HG03342 (cell line): Measurements from ENCODE around the gene WNT8A.

Source experiments
- ATAC-seq: cut with Tn5 transposase; IDR thresholded peaks from one replicate; pipeline ENCODE4 v1.9.1; 2021; ENCODE audit warnings: mild to moderate bottlenecking, moderate library complexity; ENCODE audit not compliant: unreplicated experiment

The WNT8A gene

DNA sequence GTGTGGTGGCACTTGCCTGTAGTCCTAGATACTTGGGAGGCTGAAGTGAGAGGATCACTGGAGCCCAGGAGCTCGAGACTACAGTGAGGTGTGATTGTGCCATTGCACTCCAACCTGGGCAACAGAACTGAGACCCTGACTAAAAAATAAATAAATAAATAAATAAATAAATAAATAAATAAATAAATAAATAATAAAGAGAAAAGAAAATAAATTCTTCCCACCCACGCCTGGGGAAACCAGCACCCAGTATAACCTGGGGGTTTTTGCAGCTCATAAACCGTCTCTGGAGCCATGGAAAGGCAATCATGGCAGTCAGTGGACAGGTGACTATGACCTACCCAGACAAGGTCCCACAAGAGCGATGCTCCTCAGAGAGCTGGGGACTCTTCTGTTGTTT is 7.9 kb downstream of the WNT8A start:
- no peak for ATAC-seq

DNA sequence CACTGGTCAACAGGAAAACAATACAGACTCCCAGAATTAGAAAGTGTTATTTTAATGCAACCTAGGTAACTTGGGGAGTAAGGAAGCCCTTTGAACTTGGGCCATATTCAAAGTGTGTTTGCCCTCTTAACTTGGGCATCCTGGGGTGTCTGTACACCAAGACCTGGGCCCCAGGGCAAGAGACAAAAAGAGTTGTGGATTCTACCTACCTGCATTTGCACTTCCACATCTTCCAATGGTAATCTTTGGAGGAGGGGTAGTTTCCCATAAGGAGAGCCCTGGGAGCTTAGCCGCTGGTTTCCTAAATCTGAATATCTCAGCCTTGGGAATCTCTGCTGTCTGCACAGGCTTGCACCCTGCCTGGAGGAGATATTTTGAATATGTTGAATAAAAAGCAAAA is 8.5 kb downstream of the WNT8A start:
- ATAC-seq, result no peak

DNA sequence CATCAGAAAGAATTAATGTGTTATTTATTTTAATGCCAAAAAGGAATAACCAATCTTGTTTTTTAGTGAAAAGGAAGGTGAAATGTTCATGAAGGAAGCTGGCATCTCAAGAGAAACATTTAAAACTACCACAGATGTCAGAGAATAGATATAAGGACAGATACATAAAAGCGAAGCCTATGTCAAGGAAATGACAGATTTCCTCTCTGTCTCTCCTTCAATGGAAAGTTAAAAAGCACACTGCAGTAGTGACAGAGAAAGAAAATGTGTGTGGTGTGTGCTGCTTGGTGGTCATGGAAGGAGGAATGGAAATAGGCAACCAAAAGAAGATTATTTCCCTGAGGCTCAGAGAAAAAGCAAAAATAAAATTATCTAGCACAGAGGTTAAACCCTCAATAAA is 9.2 kb downstream of the WNT8A start:
- ATAC-seq, result no peak

DNA sequence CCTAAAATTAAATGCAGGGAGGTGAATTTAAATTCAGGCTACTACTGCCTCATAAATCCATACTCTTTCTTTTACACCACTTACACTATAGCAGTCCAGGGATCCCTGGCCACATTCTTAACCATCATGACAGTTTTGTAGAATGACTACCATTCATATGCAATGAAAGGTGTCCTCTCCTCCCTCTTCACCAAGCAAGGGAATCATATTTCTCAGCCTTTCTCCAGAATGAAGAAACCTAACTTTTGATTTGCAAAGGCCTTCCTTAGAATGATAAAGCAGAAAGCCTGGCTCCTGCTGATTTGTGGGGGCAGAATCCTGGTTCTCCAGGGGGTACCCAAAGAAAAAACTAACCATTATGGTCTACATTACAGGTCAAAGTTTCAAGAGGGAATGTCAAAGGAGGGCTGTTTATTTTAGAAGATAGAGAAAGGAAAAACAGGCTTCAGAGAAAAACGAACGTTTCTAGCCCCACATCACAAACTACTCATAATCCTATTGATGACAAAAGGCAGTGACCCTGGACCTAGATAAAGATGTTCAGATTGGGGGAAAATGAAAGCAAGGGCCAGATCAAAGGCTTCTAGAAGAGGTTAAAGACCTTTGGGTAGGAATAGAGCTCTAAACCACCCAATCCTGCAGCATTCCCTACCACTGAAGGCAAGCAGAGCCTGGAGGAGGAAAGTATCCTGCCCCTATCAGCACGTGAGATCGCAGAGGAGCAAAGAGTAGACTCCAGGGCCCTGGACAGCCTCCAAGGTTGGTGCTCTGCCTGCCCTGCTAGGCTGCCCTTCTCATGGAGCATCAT is 11.5 kb downstream of the WNT8A start:
- ATAC-seq, result no peak

DNA sequence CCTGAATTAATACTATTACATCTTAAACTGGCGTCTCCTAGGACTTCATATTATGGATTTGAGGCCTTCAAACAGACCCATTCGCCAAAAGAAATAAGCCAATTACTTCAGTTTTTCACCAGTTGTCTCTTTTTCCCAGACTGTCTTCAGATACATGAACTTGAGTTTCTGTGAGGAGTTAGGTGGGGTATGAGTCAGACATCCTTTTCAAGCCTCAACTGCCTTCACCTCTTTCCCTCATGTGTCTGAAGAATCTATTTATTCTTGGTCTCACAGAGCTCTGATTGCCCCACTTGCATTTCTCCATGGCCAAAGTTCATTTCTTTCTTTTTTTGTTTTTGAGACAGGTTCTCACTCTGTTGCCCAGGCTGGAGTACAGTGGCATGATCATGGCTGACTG is 12.5 kb downstream of the WNT8A start:
- ATAC-seq, result no peak

DNA sequence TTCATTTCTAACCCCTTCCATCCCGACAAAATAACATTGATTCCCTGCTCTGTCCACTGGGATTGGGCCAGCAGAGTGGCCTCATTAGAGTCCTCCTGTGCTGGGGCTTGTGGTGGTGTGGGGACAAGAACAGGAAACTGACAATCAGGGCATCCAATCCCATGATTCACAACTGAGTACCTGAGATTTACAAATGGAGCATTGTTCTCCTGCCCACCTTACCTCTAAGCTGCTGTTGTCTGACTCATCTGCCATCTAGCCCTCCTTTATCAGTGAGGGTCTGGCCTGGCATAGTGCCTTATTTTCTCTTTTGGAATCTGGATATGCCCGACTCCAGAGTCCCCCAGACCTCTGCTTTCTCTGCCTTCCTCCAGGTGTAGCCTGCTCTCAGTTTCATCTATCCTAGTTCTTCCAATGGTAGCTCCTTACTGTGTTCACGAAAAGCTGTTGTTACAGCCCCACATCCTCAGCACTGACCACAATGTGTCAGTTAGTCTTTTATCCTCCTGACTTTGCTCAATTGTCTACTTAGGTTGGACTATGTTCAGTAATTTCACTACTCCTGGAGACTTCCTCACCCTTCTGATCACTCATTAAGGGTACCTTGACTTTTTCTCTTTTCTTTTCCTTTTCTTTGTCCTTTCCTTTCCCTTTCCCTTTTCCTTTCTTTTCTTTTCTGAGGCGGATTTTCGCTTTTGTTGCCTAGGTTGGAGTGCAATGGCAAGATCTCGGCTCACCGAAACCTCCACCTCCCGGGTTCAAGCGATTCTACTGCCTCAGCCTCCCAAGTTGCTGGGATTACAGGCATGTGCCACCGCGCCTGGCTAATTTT is 13.4 kb downstream of the WNT8A start:
- ATAC-seq, result no peak

DNA sequence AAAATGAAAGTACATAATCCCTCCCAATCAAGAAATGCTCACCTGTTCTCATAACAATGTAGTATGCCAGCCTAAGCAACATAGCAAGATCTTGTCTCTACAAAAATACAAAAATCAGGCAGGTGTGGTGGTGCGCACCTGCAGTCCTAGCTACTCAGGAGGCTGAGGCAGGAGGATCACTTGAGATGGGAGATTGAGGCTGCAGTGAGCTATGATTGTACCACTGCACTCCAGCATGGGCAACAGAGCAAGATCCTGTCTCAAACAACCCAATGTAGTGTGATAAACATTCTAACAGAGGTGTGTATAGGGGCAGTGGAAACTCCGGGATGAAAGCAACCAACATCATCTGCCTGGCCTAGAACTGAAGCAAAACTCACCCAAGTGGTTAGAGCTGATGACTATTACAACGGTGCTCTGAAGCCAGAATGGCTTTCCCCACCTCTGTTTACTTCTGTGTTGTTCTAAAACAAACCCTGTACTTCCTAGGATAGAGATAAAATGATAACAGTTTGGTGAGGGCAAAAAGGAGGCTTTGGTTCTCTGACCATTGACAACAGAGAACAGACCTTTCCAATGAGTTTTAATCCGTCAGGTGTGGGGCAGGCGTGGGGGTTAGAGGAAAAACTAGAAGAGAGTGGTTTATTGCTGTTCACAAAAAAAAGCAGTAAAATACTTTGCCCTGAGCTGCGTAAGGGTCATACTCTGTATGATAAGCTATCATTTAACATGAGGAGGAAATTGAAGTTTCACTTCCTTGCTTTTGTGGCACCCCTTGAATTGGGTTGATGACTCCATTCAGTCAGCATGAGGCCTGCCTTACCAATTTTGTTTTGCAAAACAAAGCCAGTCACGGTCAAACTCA is 18.9 kb downstream of the WNT8A start:
- ATAC-seq, result no peak

DNA sequence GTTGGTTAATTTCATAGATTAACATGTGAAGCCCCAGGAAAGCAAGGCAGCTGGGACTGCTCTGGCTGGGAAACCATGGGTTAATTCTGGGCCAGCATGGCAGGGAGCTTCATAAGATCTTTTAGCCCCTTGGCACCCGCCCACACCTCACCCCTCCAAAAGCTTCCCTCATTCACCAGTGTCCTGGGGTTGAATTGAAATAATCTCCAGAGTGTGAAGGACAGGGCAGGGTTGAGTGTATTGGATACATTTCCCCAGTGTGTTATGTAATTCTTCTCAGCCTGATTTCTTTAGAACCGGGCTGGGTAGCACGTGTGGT is 19.4 kb downstream of the WNT8A start:
- ATAC-seq, result no peak

DNA sequence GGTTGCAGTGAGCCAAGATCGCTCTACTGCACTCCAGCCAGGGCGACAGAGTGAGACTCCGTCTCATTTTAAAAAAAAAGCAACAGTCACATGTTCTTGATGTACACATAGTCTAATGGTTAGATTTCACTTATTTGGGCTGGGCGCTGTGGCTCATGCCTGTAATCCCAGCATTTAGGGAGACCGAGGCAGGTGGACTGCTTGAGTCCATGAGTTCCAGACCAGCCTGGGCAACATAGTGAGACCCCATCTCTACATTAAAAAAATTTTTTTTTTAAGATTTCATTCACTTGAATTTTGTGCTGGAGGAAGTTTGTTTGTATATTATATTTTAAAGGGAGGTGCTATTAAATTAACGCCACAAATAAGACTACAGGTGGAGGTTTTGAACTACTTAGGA is 21.9 kb downstream of the WNT8A start:
- ATAC-seq, result no peak

DNA sequence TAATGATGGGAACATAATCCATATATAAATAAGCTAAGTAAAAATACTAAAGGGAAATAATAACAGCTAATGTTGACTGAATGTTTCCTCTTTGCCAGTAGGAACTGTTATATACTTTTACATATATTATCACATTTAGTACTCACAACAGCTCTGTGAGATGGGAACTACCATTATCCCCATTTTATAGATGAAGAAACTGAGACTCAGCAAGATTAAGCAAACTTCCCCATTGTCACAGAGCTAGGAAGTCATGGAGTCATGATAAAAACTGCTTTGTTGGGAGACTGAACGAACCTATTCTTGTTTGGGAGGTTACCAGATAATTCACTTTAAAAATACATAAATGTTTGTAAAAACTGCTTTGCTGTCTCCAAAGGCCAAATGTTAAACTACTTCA is 23.4 kb downstream of the WNT8A start:
- ATAC-seq, result no peak

DNA sequence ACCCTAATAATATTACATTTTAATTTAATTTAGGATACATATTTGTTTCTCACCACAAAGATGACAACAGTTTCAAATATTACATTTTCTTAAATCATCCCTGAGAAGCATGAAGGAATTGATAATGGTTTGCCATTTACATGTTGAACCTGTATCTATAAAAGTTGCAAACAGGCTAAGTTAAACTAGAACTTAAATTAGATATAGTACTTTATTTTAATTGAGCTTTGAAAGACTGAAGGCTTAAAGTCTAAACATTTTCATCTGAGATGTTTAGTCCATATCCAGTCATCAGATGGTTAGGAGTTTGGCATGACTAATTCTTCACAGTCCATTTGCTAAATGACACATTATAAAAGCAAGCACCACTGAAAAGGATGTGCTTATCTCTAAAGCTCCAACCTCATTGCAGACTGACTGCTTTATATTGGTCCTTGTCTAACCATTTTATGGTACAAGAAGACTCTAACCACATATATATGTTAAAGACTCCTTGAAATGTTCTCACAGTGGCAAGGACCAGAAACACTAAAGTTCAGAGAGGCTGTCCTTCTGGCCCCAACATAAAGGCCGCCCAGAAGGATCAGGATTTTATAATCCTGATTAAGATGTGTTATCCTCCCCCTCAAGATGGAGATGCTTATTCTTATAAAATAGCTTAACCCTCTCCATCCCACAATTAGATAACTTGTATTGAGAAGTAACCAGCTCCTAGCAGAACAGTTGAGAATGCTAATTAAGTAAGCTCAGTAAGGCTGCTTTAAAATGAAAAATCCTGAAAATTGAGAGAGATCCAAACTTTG is 25.8 kb downstream of the WNT8A start:
- no peak for ATAC-seq

DNA sequence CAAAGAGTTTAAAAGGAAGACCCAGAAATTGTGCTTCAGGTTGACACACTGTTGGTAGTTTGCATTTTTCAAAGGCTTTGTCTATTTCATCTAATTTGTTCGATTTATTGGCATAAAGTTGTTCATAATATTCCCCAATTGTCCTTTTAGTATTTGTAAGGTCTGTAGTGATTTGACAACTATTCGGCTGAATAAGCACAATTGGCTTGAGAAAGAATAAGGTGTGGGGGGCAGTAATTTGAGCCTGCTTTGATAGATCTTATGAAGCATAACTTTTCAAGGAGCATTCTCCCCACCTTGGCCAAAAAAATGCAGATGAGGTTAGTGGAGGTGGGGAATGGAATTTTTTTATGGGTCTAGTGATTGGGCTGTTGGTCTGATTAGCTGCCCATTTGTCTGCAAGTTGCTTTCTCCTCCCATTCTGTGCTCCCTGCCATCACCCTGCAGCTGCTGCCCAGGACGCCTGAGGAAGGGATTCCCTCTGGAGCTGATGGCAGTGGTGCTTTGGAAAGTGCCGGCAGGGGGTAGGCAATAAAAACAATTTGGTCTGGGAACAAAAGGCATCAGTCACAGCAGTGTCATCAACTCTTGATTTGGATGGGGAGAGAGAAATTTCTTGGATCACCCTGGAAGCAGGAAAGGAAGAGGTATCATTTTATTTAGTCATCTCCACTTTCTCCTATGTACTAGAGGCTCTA is 26.6 kb downstream of the WNT8A start:
- ATAC-seq, result no peak

DNA sequence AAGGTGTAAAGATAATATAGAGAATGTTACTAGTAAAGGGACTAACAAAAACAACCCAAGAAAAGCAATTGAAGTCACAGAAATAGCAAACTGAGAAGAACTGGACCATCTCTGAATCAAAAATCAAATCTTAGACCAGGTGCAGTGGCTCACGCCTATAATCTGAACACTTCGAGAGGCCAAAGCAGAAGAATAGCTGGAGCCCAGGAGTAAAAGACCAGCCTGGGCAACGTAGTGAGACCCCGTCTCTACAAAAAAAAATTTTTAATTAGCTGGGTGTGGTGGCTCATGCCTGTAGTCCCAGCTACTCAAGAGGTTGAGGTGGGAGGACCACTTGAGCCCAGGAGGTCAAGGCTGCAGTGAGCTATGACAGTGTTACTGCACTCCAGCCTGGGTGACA is 27.3 kb downstream of the WNT8A start:
- ATAC-seq, result no peak

DNA sequence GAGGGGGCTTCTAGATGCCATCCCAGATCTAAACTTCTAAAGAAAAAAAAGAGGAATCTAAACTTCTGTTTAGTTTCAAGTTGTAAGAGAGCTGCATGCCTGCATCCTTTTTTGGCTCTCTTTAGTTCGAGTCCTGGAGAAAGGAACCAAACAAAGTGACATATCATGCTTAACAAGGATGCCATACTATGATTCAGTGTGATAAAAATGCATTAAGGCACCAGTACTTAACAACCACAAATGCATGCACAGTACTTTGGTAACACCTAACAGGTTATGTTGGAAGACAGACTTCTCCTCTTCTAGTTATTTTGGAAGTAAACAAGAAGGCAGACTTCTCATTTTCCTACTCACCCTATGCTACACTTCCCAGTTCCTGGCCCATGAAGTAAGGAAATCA is 28.1 kb downstream of the WNT8A start:
- ATAC-seq, result no peak

DNA sequence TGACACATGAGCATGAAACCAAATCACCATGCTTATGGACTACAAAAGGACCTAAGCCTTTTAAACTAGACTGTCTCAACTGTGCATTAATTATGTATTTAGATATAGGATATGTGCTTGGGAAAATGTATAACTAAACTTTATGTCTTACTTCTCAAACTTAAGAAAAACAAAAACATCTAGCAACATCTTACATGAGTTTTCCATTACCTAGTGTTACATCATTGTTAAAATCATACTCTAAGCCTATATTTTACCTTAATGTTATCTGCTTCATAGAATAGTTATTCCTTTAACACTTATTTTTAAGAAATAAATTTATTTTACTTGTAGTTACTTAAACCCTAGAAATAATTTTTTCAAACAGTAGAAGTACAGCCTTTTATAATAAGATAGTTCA is 31.4 kb downstream of the WNT8A start:
- ATAC-seq, result no peak

DNA sequence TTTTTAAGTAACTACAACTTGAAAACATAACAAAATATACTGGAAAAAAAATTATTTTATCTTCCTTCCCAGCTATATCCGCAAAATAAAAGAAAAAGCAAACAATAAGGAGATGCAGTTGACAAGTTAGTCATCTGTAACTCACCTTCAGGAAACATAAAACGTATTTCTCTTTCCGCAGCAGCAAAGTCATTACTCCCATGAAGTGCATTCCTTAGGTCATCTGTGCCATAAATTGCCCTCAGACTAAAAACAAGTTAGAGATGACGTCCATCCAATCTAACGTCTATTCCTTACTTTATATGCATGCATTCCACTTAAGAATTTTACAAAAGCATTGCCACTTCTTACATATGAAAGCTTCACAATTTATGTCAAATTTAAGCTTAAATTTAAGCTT is 44.5 kb downstream of the WNT8A start:
- no peak for ATAC-seq

DNA sequence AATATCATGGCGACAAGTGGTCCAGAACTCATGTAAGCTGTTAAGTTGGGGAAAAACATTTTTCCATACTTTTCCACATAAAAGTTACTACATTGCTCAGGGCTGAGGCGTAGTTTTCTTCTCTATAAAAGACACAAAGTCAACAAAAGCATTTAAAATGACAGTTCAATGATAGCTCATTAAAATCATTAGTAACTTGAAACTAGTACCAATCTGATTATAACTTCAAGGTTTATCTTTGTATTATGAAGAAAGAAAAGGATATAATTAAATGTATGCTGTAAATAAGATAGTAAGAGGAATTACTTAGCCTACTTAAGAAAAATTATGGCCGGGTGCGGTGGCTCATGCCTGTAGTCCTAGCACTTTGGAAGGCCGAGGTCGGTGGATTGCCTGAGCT is 45.5 kb downstream of the WNT8A start:
- no peak for ATAC-seq

DNA sequence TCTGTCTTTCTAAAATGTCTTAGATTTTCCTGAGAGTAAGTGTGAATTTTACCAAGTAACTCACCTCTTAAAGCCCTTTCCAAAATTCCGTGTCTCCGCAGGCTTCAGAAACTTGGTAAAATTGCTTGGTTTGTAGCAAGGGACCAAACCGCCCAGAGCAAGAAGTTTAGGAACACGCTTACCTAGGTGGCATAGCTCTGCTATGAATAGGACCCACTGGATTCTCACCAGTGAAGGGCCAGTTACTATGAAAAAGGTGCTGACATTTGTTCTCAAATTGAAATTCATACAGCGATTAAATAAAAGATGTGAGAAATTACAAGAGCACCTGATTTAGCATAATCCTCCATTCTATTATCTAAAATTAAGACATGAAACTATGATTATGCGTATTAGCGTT is 48.7 kb downstream of the WNT8A start:
- ATAC-seq, result no peak

DNA sequence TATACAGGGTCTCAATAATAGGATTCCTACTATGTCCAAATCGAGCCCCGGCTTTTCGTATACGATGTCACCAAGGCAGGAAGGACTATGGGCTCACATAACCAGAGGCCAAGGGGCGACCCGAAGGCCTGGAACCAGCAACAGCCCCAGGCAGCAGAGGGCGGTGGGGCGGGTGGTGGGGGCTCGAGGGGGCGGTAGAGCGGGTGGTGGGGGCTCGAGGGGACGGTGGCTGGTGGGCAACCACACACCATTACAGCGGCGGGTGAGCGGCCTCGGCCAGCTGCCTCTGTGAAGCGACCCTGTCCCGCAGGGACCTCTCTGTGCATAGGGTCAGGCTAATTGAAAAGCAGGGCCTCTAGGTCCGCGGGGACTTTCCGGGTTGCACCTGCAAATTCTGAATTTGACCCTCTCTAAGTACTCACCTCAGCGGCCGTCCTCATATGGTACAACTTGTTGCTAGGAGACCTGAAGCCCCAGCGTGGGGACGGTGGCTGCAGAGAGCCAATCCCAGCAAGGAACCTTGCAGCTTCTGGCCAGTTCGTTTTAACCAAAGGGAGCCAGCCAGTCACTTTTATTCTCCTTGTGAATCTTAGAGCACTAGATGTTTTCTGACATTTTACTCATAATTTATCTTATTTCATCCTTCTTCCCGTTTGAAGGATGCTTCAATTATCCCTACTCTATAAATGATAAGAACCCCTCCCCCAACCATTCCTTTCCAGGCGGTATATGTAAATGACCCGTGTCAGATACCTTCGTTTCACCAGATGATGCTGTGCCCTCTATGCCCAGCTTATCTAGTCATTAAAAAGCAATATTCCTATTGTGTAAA is 55.3 kb downstream of the WNT8A start, which contains the start of gene NME5:
TSS of gene NME5 (minus strand) at position 480 of the 832 bp plus-strand sequence. CDS start 648 bp downstream, outside the sequence.
- no peak for ATAC-seq
